HEK293 (cell line): ENCODE results near the gene KLHDC3.

Experiments
- CTCF ChIA-PET: fragments of 350-600 bp; formaldehyde crosslinking; extraction: SDS; loops from one replicate; lab custom pipeline; 2021; ENCODE audit warnings: antibody characterized with exemption; lab: Yijun Ruan, JAX
- POLR2A ChIA-PET: fragments of 300-600 bp; formaldehyde crosslinking; extraction: SDS; loops from one replicate; lab custom pipeline; 2020; ENCODE audit warnings: antibody characterized with exemption, inconsistent platforms; lab: Yijun Ruan, JAX
- H3K27ac ChIP-seq: fragments of 200-500 bp; sonication (Bioruptor generic); 2 replicates; pipeline ENCODE4 v1.5.1; 2014; ENCODE audit warnings: low read depth, low read length, control low read depth, inconsistent platforms; ENCODE audit errors: extremely low read depth
- H3K36me3 ChIP-seq, 2 experiments: fragments of 200-500 bp in 1 of 2; sonication (Bioruptor generic) in 1 of 2; 1 replicate in 1 of 2; 2 replicates in 1 of 2; pipeline ENCODE4 v1.5.1; 2014 to 2017; ENCODE audit warnings: inconsistent platforms in 2 of 2, low read length in 2 of 2; ENCODE audit not compliant: control insufficient read depth in 2 of 2, insufficient read depth in 1 of 2
- H3K4me1 ChIP-seq: fragments of 200-500 bp; sonication (Bioruptor generic); 2 replicates; pipeline ENCODE4 v1.5.1; 2014; ENCODE audit warnings: mild to moderate bottlenecking, low read length, inconsistent platforms; ENCODE audit not compliant: control insufficient read depth, insufficient read depth
- H3K4me3 ChIP-seq: 2 replicates; pipeline ENCODE4 v1.5.1; 2011; ENCODE audit warnings: low read depth, mild to moderate bottlenecking, control low read depth, low read length, moderate library complexity
- H3K9me3 ChIP-seq: fragments of 200-500 bp; sonication (Bioruptor generic); 2 replicates; pipeline ENCODE4 v1.5.1; 2014; ENCODE audit warnings: low read depth, low read length, inconsistent platforms; ENCODE audit not compliant: control insufficient read depth, insufficient read depth
- KLF16 ChIP-seq: fragments of 450-650 bp; formaldehyde crosslinking; IDR thresholded peaks from 2 replicates; pipeline ENCODE4 v1.5.1; 2017; ENCODE audit warnings: missing biosample characterization, missing genetic modification characterization
- KLF8 ChIP-seq: fragments of 450-650 bp; formaldehyde crosslinking; IDR thresholded peaks from 2 replicates; pipeline ENCODE4 v1.5.1; 2016; ENCODE audit warnings: missing biosample characterization, missing genetic modification characterization
- OSR2 ChIP-seq: fragments of 450-650 bp; formaldehyde crosslinking; IDR thresholded peaks from 2 replicates; pipeline ENCODE4 v1.5.1; 2016; ENCODE audit warnings: missing biosample characterization, missing genetic modification characterization
- SCRT2 ChIP-seq: fragments of 450-650 bp; formaldehyde crosslinking; IDR thresholded peaks from 2 replicates; pipeline ENCODE4 v1.5.1; 2016; ENCODE audit warnings: missing biosample characterization, missing genetic modification characterization
- SETDB1 ChIP-seq: IDR thresholded peaks from one replicate; pipeline ENCODE4 v1.6.1; 2017; ENCODE audit warnings: mild to moderate bottlenecking, low read length, moderate library complexity, mixed read lengths; ENCODE audit not compliant: insufficient read length
- SP7 ChIP-seq: fragments of 450-650 bp; formaldehyde crosslinking; IDR thresholded peaks from 2 replicates; pipeline ENCODE4 v1.5.1; 2016; ENCODE audit warnings: missing biosample characterization, missing genetic modification characterization
- ZNF138 ChIP-seq: fragments of 450-650 bp; formaldehyde crosslinking; IDR thresholded peaks from 2 replicates; pipeline ENCODE4 v1.5.1; 2016; ENCODE audit warnings: missing biosample characterization, missing genetic modification characterization, borderline replicate concordance
- ZNF155 ChIP-seq: fragments of 450-650 bp; formaldehyde crosslinking; IDR thresholded peaks from 2 replicates; pipeline ENCODE4 v1.5.1; 2016; ENCODE audit warnings: missing biosample characterization, missing genetic modification characterization
- ZNF19 ChIP-seq: fragments of 450-650 bp; formaldehyde crosslinking; IDR thresholded peaks from 2 replicates; pipeline ENCODE4; 2016; ENCODE audit warnings: missing biosample characterization, missing genetic modification characterization, low read depth
- ZNF248 ChIP-seq: fragments of 450-650 bp; formaldehyde crosslinking; IDR thresholded peaks from 2 replicates; pipeline ENCODE4 v1.5.1; 2017; ENCODE audit warnings: missing biosample characterization, missing genetic modification characterization
- ZNF555 ChIP-seq: fragments of 450-650 bp; formaldehyde crosslinking; conservative IDR thresholded peaks from 2 replicates; pipeline ENCODE4 v1.5.1; 2017; ENCODE audit warnings: missing biosample characterization, mild to moderate bottlenecking, missing genetic modification characterization, inconsistent platforms
- ZNF585B ChIP-seq: fragments of 450-650 bp; formaldehyde crosslinking; IDR thresholded peaks from 2 replicates; pipeline ENCODE4 v1.5.1; 2016; ENCODE audit warnings: missing biosample characterization, missing genetic modification characterization
- ZNF621 ChIP-seq: fragments of 450-650 bp; formaldehyde crosslinking; IDR thresholded peaks from 2 replicates; pipeline ENCODE4 v1.5.1; 2017; ENCODE audit warnings: missing biosample characterization, missing genetic modification characterization
- ZNF654 ChIP-seq: fragments of 450-650 bp; formaldehyde crosslinking; IDR thresholded peaks from 2 replicates; pipeline ENCODE4 v1.5.1; 2016; ENCODE audit warnings: low read depth, missing biosample characterization, missing genetic modification characterization
- ZNF677 ChIP-seq: fragments of 450-650 bp; IDR thresholded peaks from 2 replicates; pipeline ENCODE4 v1.5.0; 2018; ENCODE audit warnings: missing biosample characterization, mild to moderate bottlenecking, missing genetic modification characterization, moderate library complexity
- ZNF830 ChIP-seq: fragments of 450-650 bp; IDR thresholded peaks from 2 replicates; pipeline ENCODE4 v1.5.0; 2018; ENCODE audit warnings: missing biosample characterization, missing genetic modification characterization, low read depth, mild to moderate bottlenecking, moderate library complexity
- TF ChIP-seq, protein P1 (sequence below): fragments of 450-650 bp; formaldehyde crosslinking; IDR thresholded peaks from 2 replicates; pipeline ENCODE4 v1.5.1; 2017; ENCODE audit warnings: missing biosample characterization, missing genetic modification characterization
- TF ChIP-seq, protein P2 (sequence below): fragments of 450-650 bp; formaldehyde crosslinking; IDR thresholded peaks from 2 replicates; pipeline ENCODE4 v1.5.1; 2017; ENCODE audit warnings: missing biosample characterization, missing genetic modification characterization
- TF ChIP-seq, protein P3 (sequence below): fragments of 450-650 bp; formaldehyde crosslinking; IDR thresholded peaks from 2 replicates; pipeline ENCODE4 v1.5.1; 2016; ENCODE audit warnings: missing biosample characterization, missing genetic modification characterization

KLHDC3 gene

DNA sequence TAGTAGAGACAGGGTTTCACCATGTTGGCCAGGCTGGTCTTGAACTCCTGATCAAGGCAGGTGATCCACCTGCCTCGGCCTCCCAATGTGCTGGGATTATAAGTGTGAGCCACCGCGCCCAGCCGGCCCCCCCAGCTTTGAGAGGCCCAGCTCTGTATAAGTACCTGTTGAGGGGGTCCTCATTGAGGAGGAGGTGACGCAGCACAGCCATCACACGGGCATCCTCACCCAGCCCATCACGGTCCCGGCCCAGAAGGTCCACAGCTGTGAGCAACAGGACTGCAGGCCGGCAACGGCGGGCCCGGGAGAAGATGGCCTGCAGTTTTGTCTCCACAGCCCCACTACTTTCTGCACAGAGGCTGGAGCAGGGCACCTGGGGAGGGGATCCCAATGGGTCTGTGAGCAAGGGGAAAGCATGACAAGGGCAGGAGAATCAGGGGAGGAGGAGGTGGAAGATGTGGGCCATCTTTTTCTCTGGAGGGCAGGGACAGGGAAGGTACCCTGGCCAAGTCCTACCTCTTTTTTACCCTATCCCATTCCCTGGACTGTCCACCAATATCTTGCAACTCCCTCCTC lies 45.8 kb upstream of the KLHDC3 start:
- H3K27ac ChIP-seq: no peak overlapping the region
- no peak overlapping the region for H3K4me3 ChIP-seq
- H3K36me3 ChIP-seq: peaks cover 0 to 48% of the 10 kb centered on the region in 2 experiments; a peak in 2 of 3 replicates
- POLR2A ChIA-PET: interaction anchor here (1.6 to 4.2 kb wide), 2 partner anchors 11 to 16 kb away, joined by 4 to 20 read pairs; partner anchors contain the start of genes PEX6 and PPP2R5D
- no peaks in the 10 kb centered on the region for H3K9me3 ChIP-seq
- CTCF ChIA-PET: no interaction called here
- no peaks in the 10 kb centered on the region for H3K4me1 ChIP-seq
- TF ChIP-seq SCRT2 (tag by site-specific recombination): peak; percentile 39; the same call in 1 of the 2 replicates
- no peak for TF ChIP-seq ZNF19 (tag by site-specific recombination)
- no peak for TF ChIP-seq KLF16 (tag by site-specific recombination)
- TF ChIP-seq ZNF138 (tag by site-specific recombination): no peak
- TF ChIP-seq, protein P1, sequence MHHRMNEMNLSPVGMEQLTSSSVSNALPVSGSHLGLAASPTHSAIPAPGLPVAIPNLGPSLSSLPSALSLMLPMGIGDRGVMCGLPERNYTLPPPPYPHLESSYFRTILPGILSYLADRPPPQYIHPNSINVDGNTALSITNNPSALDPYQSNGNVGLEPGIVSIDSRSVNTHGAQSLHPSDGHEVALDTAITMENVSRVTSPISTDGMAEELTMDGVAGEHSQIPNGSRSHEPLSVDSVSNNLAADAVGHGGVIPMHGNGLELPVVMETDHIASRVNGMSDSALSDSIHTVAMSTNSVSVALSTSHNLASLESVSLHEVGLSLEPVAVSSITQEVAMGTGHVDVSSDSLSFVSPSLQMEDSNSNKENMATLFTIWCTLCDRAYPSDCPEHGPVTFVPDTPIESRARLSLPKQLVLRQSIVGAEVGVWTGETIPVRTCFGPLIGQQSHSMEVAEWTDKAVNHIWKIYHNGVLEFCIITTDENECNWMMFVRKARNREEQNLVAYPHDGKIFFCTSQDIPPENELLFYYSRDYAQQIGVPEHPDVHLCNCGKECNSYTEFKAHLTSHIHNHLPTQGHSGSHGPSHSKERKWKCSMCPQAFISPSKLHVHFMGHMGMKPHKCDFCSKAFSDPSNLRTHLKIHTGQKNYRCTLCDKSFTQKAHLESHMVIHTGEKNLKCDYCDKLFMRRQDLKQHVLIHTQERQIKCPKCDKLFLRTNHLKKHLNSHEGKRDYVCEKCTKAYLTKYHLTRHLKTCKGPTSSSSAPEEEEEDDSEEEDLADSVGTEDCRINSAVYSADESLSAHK (tag by site-specific recombination): no peak
- TF ChIP-seq ZNF677 (tag by site-specific recombination): no peak

DNA sequence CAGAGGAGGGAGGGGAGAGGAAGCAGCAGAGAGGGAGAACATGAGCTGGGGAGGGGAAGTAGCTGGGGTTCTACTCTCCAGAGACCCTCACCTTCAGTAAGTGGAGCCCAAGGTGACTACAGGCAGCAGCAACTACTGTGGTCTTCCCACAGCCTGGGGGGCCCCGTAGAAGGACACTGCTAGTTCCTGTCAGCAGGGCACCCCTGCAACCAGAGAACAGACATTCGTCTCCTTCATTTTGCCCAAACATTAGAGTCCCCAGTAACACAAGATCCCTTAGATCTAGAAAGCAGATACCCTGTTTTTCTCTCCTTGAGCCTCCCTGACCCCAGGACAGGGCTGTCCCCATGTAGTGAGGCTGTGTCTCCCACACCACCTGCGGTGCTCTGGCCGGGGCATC lies 45.3 kb upstream of the KLHDC3 start:
- CTCF ChIA-PET: interaction anchor here (0.6 kb wide), 1 partner anchor 50 kb away, joined by 4 read pairs; no protein-coding TSS in a partner anchor
- TF ChIP-seq ZNF138 (tag by site-specific recombination) (no peak), ZNF555 (tag by site-specific recombination) (no peak), OSR2 (no peak), ZNF654 (tag by site-specific recombination) (no peak), ZNF155 (tag by site-specific recombination) (no peak), ZNF830 (tag by site-specific recombination) (no peak), KLF16 (tag by site-specific recombination) (no peak), SP7 (tag by site-specific recombination) (no peak), SCRT2 (tag by site-specific recombination) (no peak), KLF8 (no peak), ZNF248 (tag by site-specific recombination) (no peak), ZNF621 (tag by site-specific recombination) (no peak), SETDB1 (no peak), ZNF585B (no peak)
- TF ChIP-seq, protein P2, sequence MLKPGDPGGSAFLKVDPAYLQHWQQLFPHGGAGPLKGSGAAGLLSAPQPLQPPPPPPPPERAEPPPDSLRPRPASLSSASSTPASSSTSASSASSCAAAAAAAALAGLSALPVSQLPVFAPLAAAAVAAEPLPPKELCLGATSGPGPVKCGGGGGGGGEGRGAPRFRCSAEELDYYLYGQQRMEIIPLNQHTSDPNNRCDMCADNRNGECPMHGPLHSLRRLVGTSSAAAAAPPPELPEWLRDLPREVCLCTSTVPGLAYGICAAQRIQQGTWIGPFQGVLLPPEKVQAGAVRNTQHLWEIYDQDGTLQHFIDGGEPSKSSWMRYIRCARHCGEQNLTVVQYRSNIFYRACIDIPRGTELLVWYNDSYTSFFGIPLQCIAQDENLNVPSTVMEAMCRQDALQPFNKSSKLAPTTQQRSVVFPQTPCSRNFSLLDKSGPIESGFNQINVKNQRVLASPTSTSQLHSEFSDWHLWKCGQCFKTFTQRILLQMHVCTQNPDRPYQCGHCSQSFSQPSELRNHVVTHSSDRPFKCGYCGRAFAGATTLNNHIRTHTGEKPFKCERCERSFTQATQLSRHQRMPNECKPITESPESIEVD (tag by site-specific recombination): no peak
- TF ChIP-seq, protein P3, sequence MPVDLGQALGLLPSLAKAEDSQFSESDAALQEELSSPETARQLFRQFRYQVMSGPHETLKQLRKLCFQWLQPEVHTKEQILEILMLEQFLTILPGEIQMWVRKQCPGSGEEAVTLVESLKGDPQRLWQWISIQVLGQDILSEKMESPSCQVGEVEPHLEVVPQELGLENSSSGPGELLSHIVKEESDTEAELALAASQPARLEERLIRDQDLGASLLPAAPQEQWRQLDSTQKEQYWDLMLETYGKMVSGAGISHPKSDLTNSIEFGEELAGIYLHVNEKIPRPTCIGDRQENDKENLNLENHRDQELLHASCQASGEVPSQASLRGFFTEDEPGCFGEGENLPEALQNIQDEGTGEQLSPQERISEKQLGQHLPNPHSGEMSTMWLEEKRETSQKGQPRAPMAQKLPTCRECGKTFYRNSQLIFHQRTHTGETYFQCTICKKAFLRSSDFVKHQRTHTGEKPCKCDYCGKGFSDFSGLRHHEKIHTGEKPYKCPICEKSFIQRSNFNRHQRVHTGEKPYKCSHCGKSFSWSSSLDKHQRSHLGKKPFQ: no peak
- TF ChIP-seq, all 188 proteins: peak for 0
- Histone ChIP-seq H3K4me3 (no peak overlapping the region), H3K36me3 (peaks cover 0 to 46% of the 10 kb centered on the region in 2 experiments; a peak in 2 of 3 replicates), H3K9me3 (no peaks in the 10 kb centered on the region), H3K4me1 (no peaks in the 10 kb centered on the region), H3K27ac (no peak overlapping the region)
- POLR2A ChIA-PET: interaction anchor here (1.6 to 4.2 kb wide), 2 partner anchors 10 to 15 kb away, joined by 4 to 20 read pairs; partner anchors contain the start of genes PEX6 and PPP2R5D
